ENCODE data around the gene SLC8A1.
A peak's percentile ranks its signal among the peaks of the same experiment; 100 is the strongest.

SLC8A1 gene

GRCh38 chr2:40158781-40159180 is 293.1 kb downstream of the SLC8A1 start:
- Histone ChIP-seq H3K9ac (ENCODE audit: low read depth, low read length) (no peak overlapping the region), H3K4me3 (ENCODE audit: low read depth in 1 of 2, low read length in 2 of 2) (no peak overlapping the region), H2AFZ (ENCODE audit: low read depth, low read length) (no peak overlapping the region), H3K79me2 (ENCODE audit: insufficient read depth, low read length) (no peaks in the 10 kb centered on the region), H3K4me1 (ENCODE audit: insufficient read depth, low read length) (no peaks in the 10 kb centered on the region), H3K9me3 (ENCODE audit: insufficient read depth, low read length, severe bottlenecking) (no peaks in the 10 kb centered on the region), H3K27me3 (ENCODE audit: insufficient read depth, low read length, poor library complexity) (no peaks in the 10 kb centered on the region), H3K36me3 (ENCODE audit: insufficient read depth, low read length) (peaks cover 79% of the 10 kb centered on the region), H3K4me2 (ENCODE audit: insufficient read depth, low read length) (no peak overlapping the region), H4K20me1 (ENCODE audit: insufficient read depth, low read length) (no peaks in the 10 kb centered on the region), H3K27ac (ENCODE audit: low read length) (no peak overlapping the region)
- no peak for TF ChIP-seq EZH2 (IDR thresholded peaks at IDR 0.05; ENCODE audit: borderline replicate concordance, low read depth, low read length, severe bottlenecking)
- TF ChIP-seq, protein P1, sequence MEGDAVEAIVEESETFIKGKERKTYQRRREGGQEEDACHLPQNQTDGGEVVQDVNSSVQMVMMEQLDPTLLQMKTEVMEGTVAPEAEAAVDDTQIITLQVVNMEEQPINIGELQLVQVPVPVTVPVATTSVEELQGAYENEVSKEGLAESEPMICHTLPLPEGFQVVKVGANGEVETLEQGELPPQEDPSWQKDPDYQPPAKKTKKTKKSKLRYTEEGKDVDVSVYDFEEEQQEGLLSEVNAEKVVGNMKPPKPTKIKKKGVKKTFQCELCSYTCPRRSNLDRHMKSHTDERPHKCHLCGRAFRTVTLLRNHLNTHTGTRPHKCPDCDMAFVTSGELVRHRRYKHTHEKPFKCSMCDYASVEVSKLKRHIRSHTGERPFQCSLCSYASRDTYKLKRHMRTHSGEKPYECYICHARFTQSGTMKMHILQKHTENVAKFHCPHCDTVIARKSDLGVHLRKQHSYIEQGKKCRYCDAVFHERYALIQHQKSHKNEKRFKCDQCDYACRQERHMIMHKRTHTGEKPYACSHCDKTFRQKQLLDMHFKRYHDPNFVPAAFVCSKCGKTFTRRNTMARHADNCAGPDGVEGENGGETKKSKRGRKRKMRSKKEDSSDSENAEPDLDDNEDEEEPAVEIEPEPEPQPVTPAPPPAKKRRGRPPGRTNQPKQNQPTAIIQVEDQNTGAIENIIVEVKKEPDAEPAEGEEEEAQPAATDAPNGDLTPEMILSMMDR (IDR thresholded peaks at IDR 0.05; ENCODE audit: borderline replicate concordance, extremely low read depth, low read length, poor library complexity, severe bottlenecking) = no peak
- DNase-seq = no peak
- no peak for ATAC-seq (ENCODE audit: insufficient read depth, low read depth)

DNA sequence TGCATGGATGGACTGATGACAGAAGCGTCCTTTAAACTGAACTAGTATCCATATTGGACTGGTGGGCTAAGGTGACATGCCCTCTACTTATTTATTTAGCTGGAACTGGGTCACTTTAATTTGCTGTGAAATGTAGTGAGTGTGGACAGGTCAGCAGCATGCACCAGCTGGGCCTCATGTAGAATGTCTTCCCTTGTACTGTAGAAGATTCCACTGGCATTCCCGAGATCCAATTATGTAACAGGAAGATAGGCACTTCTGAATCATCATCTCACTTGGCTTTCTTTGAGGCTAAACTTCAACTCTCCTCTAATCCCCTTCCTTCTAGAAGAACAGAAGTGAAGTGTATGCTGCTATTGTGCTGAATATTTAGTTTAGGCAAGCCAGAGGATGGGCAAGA is 296.2 kb downstream of the SLC8A1 start:
- no peaks in the 10 kb centered on the region for H3K27me3 ChIP-seq (ENCODE audit: insufficient read depth, low read length, poor library complexity)
- H3K4me2 ChIP-seq (ENCODE audit: insufficient read depth, low read length) = no peak overlapping the region
- no peaks in the 10 kb centered on the region for H4K20me1 ChIP-seq (ENCODE audit: insufficient read depth, low read length)
- no peak overlapping the region for H3K27ac ChIP-seq (ENCODE audit: low read length)
- DNase-seq (no peak), ATAC-seq (ENCODE audit: insufficient read depth, low read depth) (no peak)
- no peaks in the 10 kb centered on the region for H3K4me1 ChIP-seq (ENCODE audit: insufficient read depth, low read length)
- peaks cover 50% of the 10 kb centered on the region for H3K36me3 ChIP-seq (ENCODE audit: insufficient read depth, low read length)
- H3K9ac ChIP-seq (ENCODE audit: low read depth, low read length) = no peak overlapping the region
- no peak for TF ChIP-seq EZH2 (IDR thresholded peaks at IDR 0.05; ENCODE audit: borderline replicate concordance, low read depth, low read length, severe bottlenecking)
- TF ChIP-seq, protein P1 (IDR thresholded peaks at IDR 0.05; ENCODE audit: borderline replicate concordance, extremely low read depth, low read length, poor library complexity, severe bottlenecking) = no peak
- no peaks in the 10 kb centered on the region for H3K9me3 ChIP-seq (ENCODE audit: insufficient read depth, low read length, severe bottlenecking)
- H2AFZ ChIP-seq (ENCODE audit: low read depth, low read length) = no peak overlapping the region
- H3K79me2 ChIP-seq (ENCODE audit: insufficient read depth, low read length) = no peaks in the 10 kb centered on the region
- no peak overlapping the region for H3K4me3 ChIP-seq (ENCODE audit: low read depth in 1 of 2, low read length in 2 of 2)

GRCh38 chr2:40150266-40150665 is 301.6 kb downstream of the SLC8A1 start:
- Histone ChIP-seq H4K20me1 (ENCODE audit: insufficient read depth, low read length) (no peaks in the 10 kb centered on the region), H3K4me2 (ENCODE audit: insufficient read depth, low read length) (no peak overlapping the region)

More at GRCh38 chr2:40150266-40150665, 301.6 kb downstream of the SLC8A1 start:
- Histone ChIP-seq H3K27me3 (ENCODE audit: insufficient read depth, low read length, poor library complexity) (no peaks in the 10 kb centered on the region), H3K79me2 (ENCODE audit: insufficient read depth, low read length) (no peaks in the 10 kb centered on the region), H3K27ac (ENCODE audit: low read length) (no peak overlapping the region), H3K36me3 (ENCODE audit: insufficient read depth, low read length) (peaks cover 44% of the 10 kb centered on the region), H3K4me1 (ENCODE audit: insufficient read depth, low read length) (no peaks in the 10 kb centered on the region), H3K9ac (ENCODE audit: low read depth, low read length) (no peak overlapping the region), H2AFZ (ENCODE audit: low read depth, low read length) (no peak overlapping the region), H3K4me3 (ENCODE audit: low read depth in 1 of 2, low read length in 2 of 2) (no peak overlapping the region), H3K9me3 (ENCODE audit: insufficient read depth, low read length, severe bottlenecking) (no peaks in the 10 kb centered on the region)
- DNase-seq (peak; percentile 7), ATAC-seq (ENCODE audit: insufficient read depth, low read depth) (0 out of 3 replicates have a peak, but pooled peaks have one; percentile 31)
- TF ChIP-seq, protein P1 (IDR thresholded peaks at IDR 0.05; ENCODE audit: borderline replicate concordance, extremely low read depth, low read length, poor library complexity, severe bottlenecking) = no peak
- no peak for TF ChIP-seq EZH2 (IDR thresholded peaks at IDR 0.05; ENCODE audit: borderline replicate concordance, low read depth, low read length, severe bottlenecking)
